Measurements from ENCODE around the gene OR5M3. TPM values are rescaled to one million over a fixed set of nuclear protein-coding genes. Genes with fewer than 3 reads are reported as not detected.

OR5M3 gene
- total RNA-seq: not detected

- in situ Hi-C loops (cut with MboI; ENCODE audit: low pct_unique_long_range_greater_than_20kb in 2 of 9, low sequenced_read_pairs in 9 of 9, unreplicated experiment in 9 of 9): no loop called here
Observed at GRCh38 chr11:56473252-56473651, at the start of gene OR5M3. OR5M3 (minus strand) TSS chr11:56473352; CDS start chr11:56470497, 2,855 bp downstream.

GRCh38 chr11:56522008-56522407, 48.9 kb upstream of the OR5M3 start:
- Histone ChIP-seq H3K27ac (no peak overlapping the region), H3K4me1 (replicated peaks in 1 of 2) (no peaks in the 10 kb centered on the region), H3K4me3 (no peak overlapping the region)
- in situ Hi-C loops (cut with MboI; ENCODE audit: low pct_unique_long_range_greater_than_20kb in 2 of 9, low sequenced_read_pairs in 9 of 9, unreplicated experiment in 9 of 9): no loop called here
- WGBS, 10 experiments: 11 to 86% (median 49%) methylated on average over 3 to 5 of the region's 5 CpGs
- peak in 2 of 8 experiments; percentile 28 to 48 for ATAC-seq (replicated peaks in 6 of 8)

More at GRCh38 chr11:56473252-56473651, at the start of gene OR5M3:
- no peaks in the 10 kb centered on the region for H3K4me1 ChIP-seq (replicated peaks in 1 of 2)
- no peak for ATAC-seq (replicated peaks in 6 of 8)
- WGBS, 10 experiments: 5 to 96% (median 64%) methylated on average over 3 to 6 of the region's 6 CpGs
- no peak within 1 kb of the TSS for H3K4me3 ChIP-seq
- no peak within 1 kb of the TSS for H3K27ac ChIP-seq

- no peak for ATAC-seq (replicated peaks in 6 of 8)
- 9 to 88% (median 70%) methylated on average over 1 of the region's 1 CpG; no CpG with 5 or more reads in 1 of the 10 experiments for WGBS, 10 experiments
- Histone ChIP-seq H3K4me1 (replicated peaks in 1 of 2) (no peaks in the 10 kb centered on the region), H3K27ac (no peak overlapping the region), H3K4me3 (no peak overlapping the region)
- in situ Hi-C loops (cut with MboI; ENCODE audit: low pct_unique_long_range_greater_than_20kb in 2 of 9, low sequenced_read_pairs in 9 of 9, unreplicated experiment in 9 of 9): no loop called here
Observed at GRCh38 chr11:56513280-56513679, 40.1 kb upstream of the OR5M3 start.

GRCh38 chr11:56509439-56509838, 36.3 kb upstream of the OR5M3 start:
- 33 to 100% (median 71%) methylated on average over 1 of the region's 1 CpG; no CpG with 5 or more reads in 3 of the 10 experiments for WGBS, 10 experiments
- no peak overlapping the region for H3K27ac ChIP-seq
- no peak for ATAC-seq (replicated peaks in 6 of 8)
- in situ Hi-C loops (cut with MboI; ENCODE audit: low pct_unique_long_range_greater_than_20kb in 2 of 9, low sequenced_read_pairs in 9 of 9, unreplicated experiment in 9 of 9): no loop called here
- no peak overlapping the region for H3K4me3 ChIP-seq
- no peaks in the 10 kb centered on the region for H3K4me1 ChIP-seq (replicated peaks in 1 of 2)

GRCh38 chr11:56497010-56497409, 23.9 kb upstream of the OR5M3 start:
- H3K4me1 ChIP-seq (replicated peaks in 1 of 2): no peaks in the 10 kb centered on the region
- no peak overlapping the region for H3K27ac ChIP-seq
- H3K4me3 ChIP-seq: no peak overlapping the region
- in situ Hi-C loops (cut with MboI; ENCODE audit: low pct_unique_long_range_greater_than_20kb in 2 of 9, low sequenced_read_pairs in 9 of 9, unreplicated experiment in 9 of 9): no loop called here
- no peak for ATAC-seq (replicated peaks in 6 of 8)
- no CpG with 5 or more reads among the region's 28 CpGs for WGBS, 10 experiments

GRCh38 chr11:56495117-56495516, 22.0 kb upstream of the OR5M3 start:
- 0 to 100% (median 60%) methylated on average over 1 to 2 of the region's 2 CpGs for WGBS, 10 experiments
- Histone ChIP-seq H3K4me3 (no peak overlapping the region), H3K4me1 (replicated peaks in 1 of 2) (no peaks in the 10 kb centered on the region), H3K27ac (no peak overlapping the region)
- in situ Hi-C loops (cut with MboI; ENCODE audit: low pct_unique_long_range_greater_than_20kb in 2 of 9, low sequenced_read_pairs in 9 of 9, unreplicated experiment in 9 of 9): no loop called here
- peak in 2 of 8 experiments; percentile 33 to 94 for ATAC-seq (replicated peaks in 6 of 8)

- Histone ChIP-seq H3K4me1 (replicated peaks in 1 of 2) (no peaks in the 10 kb centered on the region), H3K4me3 (no peak within 1 kb of the TSS), H3K27ac (no peak within 1 kb of the TSS)
- WGBS, 10 experiments: 18 to 88% (median 63%) methylated on average over 5 to 7 of the region's 7 CpGs; no CpG with 5 or more reads in 1 of the 10 experiments
- no peak for ATAC-seq (replicated peaks in 6 of 8)
- in situ Hi-C loops (cut with MboI; ENCODE audit: low pct_unique_long_range_greater_than_20kb in 2 of 9, low sequenced_read_pairs in 9 of 9, unreplicated experiment in 9 of 9): no loop called here
Observed at GRCh38 chr11:56491270-56491669, 18.1 kb upstream of the OR5M3 start, which contains the start of gene OR5M8. OR5M8 (minus strand) TSS chr11:56491370; CDS start chr11:56491370, 0 bp downstream.

- no peaks in the 10 kb centered on the region for H3K4me1 ChIP-seq (replicated peaks in 1 of 2)
- no peak overlapping the region for H3K27ac ChIP-seq
- H3K4me3 ChIP-seq: no peak overlapping the region
- in situ Hi-C loops (cut with MboI; ENCODE audit: low pct_unique_long_range_greater_than_20kb in 2 of 9, low sequenced_read_pairs in 9 of 9, unreplicated experiment in 9 of 9): no loop called here
- WGBS, 10 experiments: 27 to 70% (median 60%) methylated on average over 1 to 3 of the region's 3 CpGs; no CpG with 5 or more reads in 5 of the 10 experiments
- no peak for ATAC-seq (replicated peaks in 6 of 8)
Observed at GRCh38 chr11:56486801-56487200, 13.6 kb upstream of the OR5M3 start.

GRCh38 chr11:56474729-56475235, 1.6 kb upstream of the OR5M3 start:
- 9 to 100% (median 60%) methylated on average over 1 of the region's 1 CpG; no CpG with 5 or more reads in 5 of the 10 experiments for WGBS, 10 experiments
- no peak overlapping the region for H3K27ac ChIP-seq
- no peaks in the 10 kb centered on the region for H3K4me1 ChIP-seq (replicated peaks in 1 of 2)
- ATAC-seq (replicated peaks in 6 of 8): no peak
- in situ Hi-C loops (cut with MboI; ENCODE audit: low pct_unique_long_range_greater_than_20kb in 2 of 9, low sequenced_read_pairs in 9 of 9, unreplicated experiment in 9 of 9): no loop called here
- H3K4me3 ChIP-seq: no peak overlapping the region

- 40 to 100% (median 86%) methylated on average over 1 of the region's 1 CpG; no CpG with 5 or more reads in 3 of the 10 experiments for WGBS, 10 experiments
- H3K27ac ChIP-seq: no peak overlapping the region
- ATAC-seq (replicated peaks in 6 of 8): no peak
- H3K4me1 ChIP-seq (replicated peaks in 1 of 2): no peaks in the 10 kb centered on the region
- in situ Hi-C loops (cut with MboI; ENCODE audit: low pct_unique_long_range_greater_than_20kb in 2 of 9, low sequenced_read_pairs in 9 of 9, unreplicated experiment in 9 of 9): no loop called here
- no peak overlapping the region for H3K4me3 ChIP-seq
Observed at GRCh38 chr11:56457076-56457475, 16.1 kb downstream of the OR5M3 start.

- Histone ChIP-seq H3K27ac (no peak overlapping the region), H3K4me3 (no peak overlapping the region), H3K4me1 (replicated peaks in 1 of 2) (no peaks in the 10 kb centered on the region)
- in situ Hi-C loops (cut with MboI; ENCODE audit: low pct_unique_long_range_greater_than_20kb in 2 of 9, low sequenced_read_pairs in 9 of 9, unreplicated experiment in 9 of 9): no loop called here
- ATAC-seq (replicated peaks in 6 of 8): no peak
- WGBS, 10 experiments: 7 to 87% (median 67%) methylated on average over 1 to 4 of the region's 4 CpGs; no CpG with 5 or more reads in 1 of the 10 experiments
Observed at GRCh38 chr11:56453521-56453920, 19.6 kb downstream of the OR5M3 start.

Other genes starting within 250 kb of the OR5M3 start
- under 1 TPM in 2 of 8 experiments, not detected in 6; 0.15 to 0.38 TPM for gene OR5T2, start 239.1 kb downstream of the OR5M3 start, total RNA-seq
- gene OR5T3, start 221.1 kb downstream of the OR5M3 start, total RNA-seq: not detected
- gene OR5T1, start 199.2 kb downstream of the OR5M3 start, total RNA-seq: under 1 TPM in 1 of 8 experiments, not detected in 7; 0.38 TPM
- under 1 TPM in 1 of 8 experiments, not detected in 7; 0.09 TPM for gene OR8H1, start 181.1 kb downstream of the OR5M3 start, total RNA-seq
- not detected for gene OR8K3, start 158.2 kb downstream of the OR5M3 start, total RNA-seq
- not detected for gene OR8K1, start 127.3 kb downstream of the OR5M3 start, total RNA-seq
- gene OR8J1, start 119.1 kb downstream of the OR5M3 start, total RNA-seq: under 1 TPM in 1 of 8 experiments, not detected in 7; 0.33 TPM
- gene OR8U1, start 97.7 kb downstream of the OR5M3 start, total RNA-seq: under 1 TPM in 1 of 8 experiments, not detected in 7; 0.33 TPM
- gene OR5AL1, start 60.7 kb downstream of the OR5M3 start, total RNA-seq: not detected
- gene OR5M8, start 18.0 kb upstream of the OR5M3 start, total RNA-seq: not detected
- under 1 TPM in 1 of 8 experiments, not detected in 7; 0.28 TPM for gene OR5M11, start 69.9 kb upstream of the OR5M3 start, total RNA-seq
- gene OR5M10, start 104.4 kb upstream of the OR5M3 start, total RNA-seq: under 1 TPM in 1 of 8 experiments, not detected in 7; 0.66 TPM
- under 1 TPM in 3 of 8 experiments, not detected in 5; under 0.01 to 0.49 (median 0.28) TPM for gene OR5M1, start 141.5 kb upstream of the OR5M3 start, total RNA-seq
- under 1 TPM in 2 of 8 experiments, not detected in 6; 0.11 to 0.90 TPM for gene OR5AP2, start 169.1 kb upstream of the OR5M3 start, total RNA-seq
- gene OR5AR1, start 190.3 kb upstream of the OR5M3 start, total RNA-seq: under 1 TPM in 4 of 8 experiments, not detected in 4; 0.11 to 0.73 (median 0.42) TPM
- 1 to 10 TPM in 2 of 8 experiments, under 1 TPM in 3, not detected in 3; 0.18 to 2.1 (median 0.49) TPM for gene OR9G1, start 225.7 kb upstream of the OR5M3 start, total RNA-seq

Data from motor neuron (in vitro differentiated cells).